ENCODE results near the gene CUEDC2.

- TF ChIP-seq POLR2A (IDR thresholded peaks at IDR 0.05) (peak; percentile 73), CTCF (IDR thresholded peaks at IDR 0.05) (peak; percentile 89 to 98 (median 93)), EP300 (IDR thresholded peaks at IDR 0.05; ENCODE audit: low read depth) (no peak)
Measured at GRCh38 chr10:102399217-102400021, 33.0 kb downstream of the CUEDC2 start.

Measured in transverse colon (tissue), 3 donors.